SK-N-SH (cell line): ENCODE data around the gene ZNF385C. TPM values are rescaled to one million over a fixed set of nuclear protein-coding genes. Genes with fewer than 3 reads are reported as not detected.

Experiments
- CTCF ChIA-PET: fragments of 300-600, 350-600 bp; formaldehyde crosslinking; extraction: SDS; loops from one replicate; lab custom pipeline; 2021; lab: Yijun Ruan, JAX
- POLR2A ChIA-PET: fragments of 350-600 bp; sonication (Branson Sonifier 250); formaldehyde crosslinking; extraction: SDS; loops from one replicate; lab custom pipeline; 2020; ENCODE audit warnings: antibody characterized with exemption, inconsistent platforms; lab: Yijun Ruan, JAX
- DNase-seq: peaks from one replicate; pipeline ENCODE4 v3.0.0; 2012
- H2AFZ ChIP-seq: fragments of 200-600 bp; sonication (generic); 2 replicates; pipeline ENCODE4 v1.8.1; 2016; ENCODE audit warnings: antibody characterized with exemption, mild to moderate bottlenecking, low read depth
- H3F3A ChIP-seq: fragments of 200-600 bp; sonication (generic); replicated peaks from 2 replicates; pipeline ENCODE3; 2016; ENCODE audit warnings: antibody characterized with exemption, mild to moderate bottlenecking; ENCODE audit not compliant: insufficient read depth
- H3K27ac ChIP-seq, 2 experiments: fragments of 200-500 bp in 1 of 2; fragments of 200-600 bp in 1 of 2; sonication (Bioruptor generic) in 1 of 2; sonication (generic), shearing (Covaris generic) in 1 of 2; 2 replicates each; pipeline versions ENCODE4 v1.5.1 to v1.6.1; 2014 to 2016; ENCODE audit warnings: low read depth in 2 of 2, inconsistent platforms in 1 of 2, low read length in 1 of 2, mild to moderate bottlenecking in 1 of 2, mixed read lengths in 1 of 2
- H3K27me3 ChIP-seq: fragments of 200-600 bp; sonication (generic), shearing (Covaris generic); 2 replicates; pipeline ENCODE4 v1.6.1; 2016; ENCODE audit warnings: mixed run types; ENCODE audit not compliant: insufficient read depth
- H3K36me3 ChIP-seq, 2 experiments: fragments of 200-500 bp in 1 of 2; fragments of 200-600 bp in 1 of 2; sonication (Bioruptor generic) in 1 of 2; sonication (generic) in 1 of 2; replicated peaks in 1 of 2; 2 replicates each; pipeline versions ENCODE3 to v1.5.1; 2014 to 2016; ENCODE audit warnings: low read length in 1 of 2, mild to moderate bottlenecking in 1 of 2; ENCODE audit not compliant: insufficient read depth in 2 of 2, control insufficient read depth in 1 of 2
- H3K4me1 ChIP-seq, 2 experiments: fragments of 200-500 bp in 1 of 2; fragments of 200-600 bp in 1 of 2; sonication (Bioruptor generic) in 1 of 2; sonication (generic), shearing (Covaris generic) in 1 of 2; 2 replicates each; pipeline versions ENCODE4 v1.5.1 to v1.6.1; 2014 to 2016; ENCODE audit warnings: low read depth in 1 of 2, low read length in 1 of 2, mixed run types in 1 of 2; ENCODE audit not compliant: insufficient read depth in 2 of 2, control insufficient read depth in 1 of 2
- H3K4me2 ChIP-seq: fragments of 200-600 bp; sonication (generic), shearing (Covaris generic); 2 replicates; pipeline ENCODE4 v1.6.1; 2017; ENCODE audit warnings: mixed run types
- H3K4me3 ChIP-seq, 2 experiments: fragments of 200-500 bp in 1 of 2; fragments of 200-600 bp in 1 of 2; sonication (Bioruptor generic) in 1 of 2; sonication (generic), shearing (Covaris generic) in 1 of 2; 2 replicates each; pipeline versions ENCODE4 v1.5.1 to v1.8.1; 2014 to 2016; ENCODE audit warnings: low read depth in 2 of 2, inconsistent platforms in 1 of 2, low read length in 1 of 2, mild to moderate bottlenecking in 1 of 2, mixed read lengths in 1 of 2, moderate library complexity in 1 of 2
- H3K79me2 ChIP-seq: fragments of 200-600 bp; sonication (generic); 2 replicates; pipeline ENCODE4 v1.8.1; 2017; ENCODE audit warnings: mild to moderate bottlenecking; ENCODE audit not compliant: insufficient read depth
- H3K9ac ChIP-seq: fragments of 200-600 bp; sonication (generic); 2 replicates; pipeline ENCODE4 v1.6.1; 2017; ENCODE audit warnings: mixed run types
- H3K9me2 ChIP-seq: fragments of 200-600 bp; sonication (generic); 2 replicates; pipeline ENCODE4 v1.6.1; 2017; ENCODE audit warnings: mixed run types
- H3K9me3 ChIP-seq: fragments of 200-600 bp; sonication (generic); 2 replicates; pipeline ENCODE4 v1.6.1; 2017; ENCODE audit warnings: mixed run types, mild to moderate bottlenecking, moderate library complexity
- H4K20me1 ChIP-seq: fragments of 200-600 bp; sonication (generic); 2 replicates; pipeline ENCODE4 v1.6.1; 2017; ENCODE audit warnings: mild to moderate bottlenecking, mixed run types; ENCODE audit not compliant: insufficient read depth
- CHD2 ChIP-seq: fragments of 150-350 bp; IDR thresholded peaks from 2 replicates; pipeline ENCODE4 v1.6.1; 2018; ENCODE audit warnings: low read length; ENCODE audit not compliant: partially characterized antibody
- EP300 ChIP-seq, 2 experiments: IDR thresholded peaks; 2 replicates each; pipeline versions ENCODE4 v1.4.0 to v1.6.1; 2012; ENCODE audit warnings: borderline replicate concordance in 1 of 2, low read depth in 1 of 2, low read length in 1 of 2
- EZH2phosphoT487 ChIP-seq: fragments of 200-600 bp; sonication (generic); IDR thresholded peaks from 2 replicates; pipeline ENCODE4 v1.6.1; 2017; ENCODE audit warnings: low read depth, mixed run types, mild to moderate bottlenecking, antibody characterized with exemption, moderate library complexity, borderline replicate concordance
- GABPA ChIP-seq: IDR thresholded peaks from 2 replicates; pipeline ENCODE4 v1.4.0; 2012; ENCODE audit warnings: low read depth, mild to moderate bottlenecking
- GATA2 ChIP-seq: sonication (generic); formaldehyde crosslinking; IDR thresholded peaks from 2 replicates; pipeline ENCODE4 v1.5.0; 2020; ENCODE audit warnings: mild to moderate bottlenecking, missing genetic modification reagents
- IRF3 ChIP-seq: fragments of 150-350 bp; IDR thresholded peaks from 2 replicates; pipeline ENCODE4 v1.6.1; 2016; ENCODE audit warnings: mild to moderate bottlenecking, low read depth, low read length
- JUND ChIP-seq: IDR thresholded peaks from 2 replicates; pipeline ENCODE4 v1.4.0; 2012
- MAX ChIP-seq: IDR thresholded peaks from 2 replicates; pipeline ENCODE4 v1.4.0; 2012; ENCODE audit warnings: low read depth
- MEF2A ChIP-seq: IDR thresholded peaks from 2 replicates; pipeline ENCODE4 v1.4.0; 2012; ENCODE audit warnings: low read depth, borderline replicate concordance
- MXI1 ChIP-seq: IDR thresholded peaks from 2 replicates; pipeline ENCODE4 v1.6.1; 2012; ENCODE audit warnings: mild to moderate bottlenecking, low read depth, low read length, improper control_type of control experiment
- RCOR1 ChIP-seq: fragments of 150-350 bp; IDR thresholded peaks from 2 replicates; pipeline ENCODE4 v1.6.1; 2017; ENCODE audit warnings: antibody characterized with exemption, low read length
- RFX5 ChIP-seq: IDR thresholded peaks from 2 replicates; pipeline ENCODE4 v1.6.1; 2012; ENCODE audit warnings: mild to moderate bottlenecking, improper control_type of control experiment, low read length
- RXRA ChIP-seq: IDR thresholded peaks from 2 replicates; pipeline ENCODE4 v1.4.0; 2012; ENCODE audit warnings: low read depth, mild to moderate bottlenecking, borderline replicate concordance
- SMC3 ChIP-seq: IDR thresholded peaks from 2 replicates; pipeline ENCODE4 v1.6.1; 2012; ENCODE audit warnings: low read depth, low read length, improper control_type of control experiment
- TAF1 ChIP-seq: IDR thresholded peaks from 2 replicates; pipeline ENCODE4 v1.6.1; 2012; ENCODE audit warnings: low read depth, mild to moderate bottlenecking, low read length, moderate library complexity, borderline replicate concordance
- TCF12 ChIP-seq: IDR thresholded peaks from 2 replicates; pipeline ENCODE4 v1.4.0; 2012
- TEAD4 ChIP-seq: IDR thresholded peaks from 2 replicates; pipeline ENCODE4 v1.4.0; 2012; ENCODE audit warnings: mild to moderate bottlenecking, borderline replicate concordance; ENCODE audit not compliant: insufficient read depth
- YY1 ChIP-seq: IDR thresholded peaks from 2 replicates; pipeline ENCODE4 v1.4.0; 2012; ENCODE audit warnings: low read depth, mild to moderate bottlenecking
- ZBTB33 ChIP-seq: IDR thresholded peaks from 2 replicates; pipeline ENCODE4 v1.4.0; 2012; ENCODE audit warnings: low read depth, borderline replicate concordance
- WGBS: methylation state at CpG from one replicate; pipeline ENCODE4 v1.1.6; 2017; ENCODE audit warnings: low lambda C conversion rate; 5-methylcytosine and 5-hydroxymethylcytosine counted together
- polyA plus RNA-seq, 3 experiments: library from polyadenylated mRNA; depleted of rRNA; stranded (reverse); fragments of >200 nt; gene quantifications; 2 replicates each; pipeline ENCODE4 v1.2.3, GENCODE V29; 2012

Gene ZNF385C
- polyA plus RNA-seq, 1 of the 3 experiments (the other 2 are of a cell fraction): 0.05 TPM

- TF ChIP-seq IRF3 (no peak), CHD2 (no peak)
Measured at GRCh38 chr17:42129109-42129837, 31.0 kb upstream of the ZNF385C start (continued).

GRCh38 chr17:42127414-42127813 lies 29.1 kb upstream of the ZNF385C start:
- 91% methylated on average over 6 of the region's 6 CpGs for WGBS
- H3K4me1 ChIP-seq: peaks cover 0 to 9% of the 10 kb centered on the region in 2 experiments; a peak in 2 of 4 replicates
- H3K9ac ChIP-seq: no peak overlapping the region
- peaks cover 39 to 50% of the 10 kb centered on the region in 2 experiments for H3K36me3 ChIP-seq
- no peak for DNase-seq
- peaks cover 6% of the 10 kb centered on the region for H3F3A ChIP-seq
- TF ChIP-seq TAF1: no peak
- no peak for TF ChIP-seq SMC3
- TF ChIP-seq GATA2 (CRISPR knock-in tag): no peak
- no peak for TF ChIP-seq RFX5
- no peak for TF ChIP-seq TCF12
- TF ChIP-seq TEAD4: no peak
- no peak for TF ChIP-seq YY1
- no peak for TF ChIP-seq RXRA
- TF ChIP-seq GABPA: no peak
- TF ChIP-seq RCOR1: no peak
- no peak for TF ChIP-seq EZH2phosphoT487
- TF ChIP-seq MAX: no peak
- TF ChIP-seq MXI1: no peak
- TF ChIP-seq EP300 (IDR thresholded peaks at IDR 0.05; ENCODE audit: borderline replicate concordance in 1 of 2, low read depth in 1 of 2, low read length in 1 of 2): no peak
- no peak for TF ChIP-seq JUND
- TF ChIP-seq MEF2A: no peak
- no peak for TF ChIP-seq ZBTB33
- no peak overlapping the region for H2AFZ ChIP-seq
- no peaks in the 10 kb centered on the region for H3K27me3 ChIP-seq
- H3K4me2 ChIP-seq: no peak overlapping the region
- H3K27ac ChIP-seq: no peak overlapping the region
- peaks cover 27% of the 10 kb centered on the region for H3K79me2 ChIP-seq
- peaks cover 21% of the 10 kb centered on the region for H4K20me1 ChIP-seq
- H3K4me3 ChIP-seq: no peak overlapping the region
- no peaks in the 10 kb centered on the region for H3K9me2 ChIP-seq
- CTCF ChIA-PET: interaction anchor here (1.1 to 1.7 kb wide), 3 partner anchors 9 to 102 kb away, joined by 3 to 5 read pairs (median 4); no protein-coding TSS in a partner anchor
- POLR2A ChIA-PET: no interaction called here
- H3K9me3 ChIP-seq: no peaks in the 10 kb centered on the region
